Measurements from ENCODE around the gene DCANP1. TPM values are rescaled to one million over a fixed set of nuclear protein-coding genes. Genes with fewer than 3 reads are reported as not detected.

The DCANP1 gene
- total and polyA plus RNA-seq, 2 of the 13 experiments (the other 11 are each of a cell fraction or from before 2014, with no cell fraction given): not detected

DNA sequence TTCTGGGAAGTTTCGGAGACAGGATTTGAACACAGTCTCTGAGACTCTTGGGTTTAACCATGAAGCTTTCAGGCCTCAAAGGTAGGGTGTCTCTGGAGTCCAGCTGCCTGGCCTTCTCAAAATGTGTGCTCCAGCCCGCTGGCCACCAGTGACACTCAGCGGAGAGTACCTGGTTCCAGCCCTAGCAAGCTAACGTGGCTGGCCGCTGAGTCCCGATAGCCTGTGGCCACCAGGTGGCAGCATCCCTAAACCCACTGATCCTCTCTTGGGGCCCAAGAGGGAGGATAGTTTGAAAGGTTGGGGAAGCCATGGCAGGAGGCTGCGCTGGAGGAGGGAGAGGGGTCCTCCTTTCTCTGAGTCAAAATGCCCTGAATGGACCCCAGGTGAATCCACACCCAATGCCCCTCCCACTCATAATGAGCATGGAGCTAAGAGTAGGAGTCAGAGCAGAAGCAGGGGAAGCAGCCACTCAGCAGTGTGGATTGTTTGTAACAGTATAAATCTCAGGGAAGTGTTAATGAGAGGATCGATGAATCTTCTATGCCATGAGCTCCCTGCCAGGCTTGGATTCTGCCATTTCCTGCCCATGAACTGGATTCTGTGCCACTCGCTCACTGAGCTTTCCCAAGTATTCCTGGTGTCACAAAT is 10.4 kb upstream of the DCANP1 start (continued):
- TF ChIP-seq ZNF263 (CRISPR knock-in tag; IDR thresholded peaks at IDR 0.05) (peak; percentile 83), RAD21 (CRISPR knock-in tag; IDR thresholded peaks at IDR 0.05) (peak; percentile 63; the same call in 1 of the 2 replicates), PITX1 (CRISPR knock-in tag; IDR thresholded peaks at IDR 0.05) (0 out of 2 replicates have a peak, but pooled peaks have one; percentile 32), ATF1 (CRISPR knock-in tag; IDR thresholded peaks at IDR 0.05) (no peak), ZNF572 (CRISPR knock-in tag; IDR thresholded peaks at IDR 0.05) (no peak), ZNF20 (CRISPR knock-in tag; IDR thresholded peaks at IDR 0.05) (peak; percentile 100), RXRB (CRISPR knock-in tag; IDR thresholded peaks at IDR 0.05; ENCODE audit: borderline replicate concordance) (no peak), NR2F6 (IDR thresholded peaks at IDR 0.05) (no peak), NR2F6 (CRISPR knock-in tag; IDR thresholded peaks at IDR 0.05) (0 out of 2 replicates have a peak, but pooled peaks have one; percentile 10), MTA1 (CRISPR knock-in tag; IDR thresholded peaks at IDR 0.05; ENCODE audit: borderline replicate concordance) (no peak), ZNF460 (CRISPR knock-in tag; IDR thresholded peaks at IDR 0.05; ENCODE audit: borderline replicate concordance) (no peak), FOXK1 (CRISPR knock-in tag; IDR thresholded peaks at IDR 0.05; ENCODE audit: borderline replicate concordance, low read depth) (no peak), ZNF17 (CRISPR knock-in tag; IDR thresholded peaks at IDR 0.05) (no peak), ZFX (CRISPR knock-in tag; IDR thresholded peaks at IDR 0.05; ENCODE audit: low read depth) (no peak), ATF7-NPFF (CRISPR knock-in tag; IDR thresholded peaks at IDR 0.05; ENCODE audit: low read depth) (no peak), MBD4 (IDR thresholded peaks at IDR 0.05; ENCODE audit: borderline replicate concordance, low read length) (no peak), RXRA (CRISPR knock-in tag; IDR thresholded peaks at IDR 0.05) (no peak), ZZZ3 (CRISPR knock-in tag; IDR thresholded peaks at IDR 0.05; ENCODE audit: borderline replicate concordance) (no peak), TEAD3 (CRISPR knock-in tag; optimal IDR thresholded peaks at IDR 0.05; ENCODE audit: borderline replicate concordance) (no peak), NFIC (IDR thresholded peaks at IDR 0.05; ENCODE audit: low read length) (no peak), NR3C1 (CRISPR knock-in tag; IDR thresholded peaks at IDR 0.05) (no peak), ZNF34 (CRISPR knock-in tag; IDR thresholded peaks at IDR 0.05; ENCODE audit: borderline replicate concordance) (no peak)
- TF ChIP-seq, protein P1, sequence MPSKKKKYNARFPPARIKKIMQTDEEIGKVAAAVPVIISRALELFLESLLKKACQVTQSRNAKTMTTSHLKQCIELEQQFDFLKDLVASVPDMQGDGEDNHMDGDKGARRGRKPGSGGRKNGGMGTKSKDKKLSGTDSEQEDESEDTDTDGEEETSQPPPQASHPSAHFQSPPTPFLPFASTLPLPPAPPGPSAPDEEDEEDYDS (CRISPR knock-in tag; IDR thresholded peaks at IDR 0.05): no peak
- TF ChIP-seq, protein P2, sequence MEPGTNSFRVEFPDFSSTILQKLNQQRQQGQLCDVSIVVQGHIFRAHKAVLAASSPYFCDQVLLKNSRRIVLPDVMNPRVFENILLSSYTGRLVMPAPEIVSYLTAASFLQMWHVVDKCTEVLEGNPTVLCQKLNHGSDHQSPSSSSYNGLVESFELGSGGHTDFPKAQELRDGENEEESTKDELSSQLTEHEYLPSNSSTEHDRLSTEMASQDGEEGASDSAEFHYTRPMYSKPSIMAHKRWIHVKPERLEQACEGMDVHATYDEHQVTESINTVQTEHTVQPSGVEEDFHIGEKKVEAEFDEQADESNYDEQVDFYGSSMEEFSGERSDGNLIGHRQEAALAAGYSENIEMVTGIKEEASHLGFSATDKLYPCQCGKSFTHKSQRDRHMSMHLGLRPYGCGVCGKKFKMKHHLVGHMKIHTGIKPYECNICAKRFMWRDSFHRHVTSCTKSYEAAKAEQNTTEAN (CRISPR knock-in tag; conservative IDR thresholded peaks at IDR 0.05): no peak

Data from HepG2 (cell line).